Naive thymus-derived CD4-positive, alpha-beta T cell (primary cell): ENCODE results near the gene GAK. TPM values are rescaled to one million over a fixed set of nuclear protein-coding genes. Genes with fewer than 3 reads are reported as not detected.

Source experiments
- ATAC-seq: fragments of 150-1000 bp; cut with Tn5 transposase; 2 replicates; pipeline ENCODE4 v1.10.0; 2021; ENCODE audit warnings: mild to moderate bottlenecking, moderate library complexity
- CTCF ChIA-PET: fragments of 350-600 bp; sonication (Branson Sonifier 250); formaldehyde crosslinking; loops from one replicate; lab custom pipeline; 2021; ENCODE audit warnings: antibody characterized with exemption; lab: Charles Lee
- POLR2A ChIA-PET: fragments of 350-600 bp; sonication (Branson Sonifier 250); formaldehyde crosslinking; loops from one replicate; lab custom pipeline; 2021; ENCODE audit warnings: antibody characterized with exemption, inconsistent platforms; lab: Charles Lee
- DNase-seq, 9 donors: peaks; one replicate each; pipeline versions ENCODE4 v3.0.0 to v3.0.0-alpha.2; 2020 to 2022; ENCODE audit warnings: mixed read lengths in 1 of 9
- H3K27ac ChIP-seq: one replicate; pipeline ENCODE4 v1.7.0; 2013; ENCODE audit warnings: mild to moderate bottlenecking, low read depth, low read length, moderate library complexity
- H3K27me3 ChIP-seq, 2 donors: one replicate each; pipeline ENCODE4 v1.7.0; 2013; ENCODE audit warnings: low read length in 2 of 2, mild to moderate bottlenecking in 2 of 2, moderate library complexity in 2 of 2; ENCODE audit not compliant: control insufficient read depth in 2 of 2, insufficient read depth in 2 of 2
- H3K36me3 ChIP-seq, 3 experiments: 1 replicate in 2 of 3; 2 replicates in 1 of 3; pipeline ENCODE4 v1.7.0; 2013; ENCODE audit warnings: low read length in 3 of 3, mild to moderate bottlenecking in 3 of 3, moderate library complexity in 1 of 3; ENCODE audit not compliant: insufficient read depth in 3 of 3, control insufficient read depth in 2 of 3
- H3K4me1 ChIP-seq, 2 donors: one replicate each; pipeline ENCODE4 v1.7.0; 2013; ENCODE audit warnings: low read length in 2 of 2, mild to moderate bottlenecking in 2 of 2, moderate library complexity in 1 of 2; ENCODE audit not compliant: control insufficient read depth in 2 of 2, insufficient read depth in 2 of 2
- H3K4me3 ChIP-seq: 2 replicates; pipeline ENCODE4 v1.7.0; 2013; ENCODE audit warnings: mild to moderate bottlenecking, low read length
- H3K9me3 ChIP-seq, 3 experiments: 1 replicate in 2 of 3; 2 replicates in 1 of 3; pipeline ENCODE4 v1.7.0; 2013; ENCODE audit warnings: low read length in 3 of 3; ENCODE audit not compliant: control insufficient read depth in 2 of 3
- H3K27ac Mint-ChIP-seq, 9 donors: one replicate each; pipeline ENCODE4 v1.8.0; 2020 to 2022; ENCODE audit warnings: mixed read lengths in 9 of 9, mild to moderate bottlenecking in 8 of 9, moderate library complexity in 5 of 9, inconsistent platforms in 2 of 9
- H3K27me3 Mint-ChIP-seq, 5 donors: one replicate each; pipeline ENCODE4 v1.8.0; 2021 to 2022; ENCODE audit warnings: mixed read lengths in 5 of 5, mild to moderate bottlenecking in 1 of 5
- H3K36me3 Mint-ChIP-seq, 5 donors: one replicate each; pipeline ENCODE4 v1.8.0; 2020 to 2022; ENCODE audit warnings: mixed read lengths in 5 of 5, mild to moderate bottlenecking in 3 of 5, inconsistent platforms in 1 of 5
- H3K4me1 Mint-ChIP-seq, 7 donors: one replicate each; pipeline ENCODE4 v1.8.0; 2020 to 2022; ENCODE audit warnings: mixed read lengths in 7 of 7, mild to moderate bottlenecking in 3 of 7, inconsistent platforms in 1 of 7
- H3K4me3 Mint-ChIP-seq, 10 donors: one replicate each; pipeline ENCODE4 v1.8.0; 2020 to 2022; ENCODE audit warnings: mild to moderate bottlenecking in 10 of 10, mixed read lengths in 10 of 10, moderate library complexity in 6 of 10, inconsistent platforms in 2 of 10
- H3K9me3 Mint-ChIP-seq, 11 donors: one replicate each; pipeline ENCODE4 v1.8.0; 2020 to 2022; ENCODE audit warnings: mixed read lengths in 11 of 11, mild to moderate bottlenecking in 4 of 11, inconsistent platforms in 1 of 11, moderate library complexity in 1 of 11
- intact Hi-C, 2 donors: fragments of 100-400 bp; cut with micrococcal nuclease; formaldehyde crosslinking; loops; one replicate each; pipeline ENCODE4 v1.15.1; 2023
- polyA plus RNA-seq, 2 donors: library from polyadenylated mRNA; unstranded; fragments of 300-500 nt; fragmentation: Illumina TruSeq; gene quantifications; one replicate each; pipeline ENCODE4 v1.2.3, GENCODE V29; 2021
- total RNA-seq, 6 experiments: library from RNA in 5 of 6; stranded (reverse) in 5 of 6; gene quantifications; 1 replicate in 5 of 6; 2 replicates in 1 of 6; pipeline ENCODE4 v1.2.3 and lab custom pipeline; 2021 to 2026

The GAK gene
- total and polyA plus RNA-seq, 7 experiments from 2014 or later, result 34.0 to 206 (median 170) TPM

GRCh38 chr4:823761-824460 lies 108.2 kb downstream of the GAK start:
- peaks cover 21 to 61% (median 45%) of the 10 kb centered on the region in 5 donors for H3K27me3 Mint-ChIP-seq
- POLR2A ChIA-PET, result interaction anchor here (0.5 kb wide), 1 partner anchor 27 kb away, joined by 6 read pairs; no protein-coding TSS in a partner anchor
- H3K36me3 Mint-ChIP-seq, result peaks cover 0 to 12% (median 5%) of the 10 kb centered on the region in 5 donors
- no peak overlapping the region for H3K4me3 ChIP-seq
- H3K9me3 ChIP-seq, result no peaks in the 10 kb centered on the region
- peaks cover 4 to 6% of the 10 kb centered on the region in 2 donors for H3K27me3 ChIP-seq
- no peak overlapping the region for H3K27ac Mint-ChIP-seq
- H3K9me3 Mint-ChIP-seq, result peaks cover 0 to 10% (median 0%) of the 10 kb centered on the region in 11 donors
- DNase-seq (no peak), ATAC-seq (no peak)
- no peak overlapping the region for H3K27ac ChIP-seq
- peak overlapping the region in 1 of 10 donors; percentile 73 for H3K4me3 Mint-ChIP-seq
- H3K36me3 ChIP-seq, result no peaks in the 10 kb centered on the region
- intact Hi-C loops, result no loop called here
- CTCF ChIA-PET, result no interaction called here
- no peaks in the 10 kb centered on the region for H3K4me1 ChIP-seq
- H3K4me1 Mint-ChIP-seq, result peaks cover 0 to 11% (median 6%) of the 10 kb centered on the region in 7 donors

DNA sequence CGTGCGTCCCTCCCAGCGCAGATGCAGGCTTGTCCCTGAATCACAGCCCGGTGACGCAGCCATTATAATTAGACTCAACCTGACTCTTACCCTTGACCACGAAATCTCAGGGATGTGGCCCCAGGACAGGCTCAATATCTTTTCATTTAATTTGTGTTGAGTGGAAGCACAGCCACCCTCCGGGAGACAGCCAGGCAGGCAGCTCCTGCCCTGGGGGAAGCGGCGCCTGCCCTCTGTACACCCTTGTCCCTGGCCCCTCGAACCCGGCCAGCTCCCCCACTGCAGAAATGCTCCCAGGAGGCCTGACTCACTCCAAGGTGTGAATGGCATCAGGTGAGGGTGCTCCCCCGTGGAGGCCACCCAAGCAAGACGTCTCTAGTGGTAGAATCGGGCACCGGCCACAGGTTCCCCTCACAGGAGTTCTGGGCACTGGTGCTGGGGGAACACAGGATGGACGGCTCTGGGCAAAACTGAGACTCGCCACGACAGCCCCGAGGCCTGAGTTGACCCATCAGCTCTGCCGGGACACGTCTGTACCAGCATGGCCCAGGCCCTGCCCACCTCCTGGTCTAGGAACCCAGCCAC lies 108.8 kb downstream of the GAK start:
- ChIA-PET POLR2A (interaction anchor here (0.5 to 0.6 kb wide), 2 partner anchors 27 to 47 kb away, joined by 3 to 6 read pairs; no protein-coding TSS in a partner anchor), CTCF (no interaction called here)
- intact Hi-C loops, result no loop called here
- H3K27me3 ChIP-seq, result peaks cover 3 to 6% of the 10 kb centered on the region in 2 donors
- Mint-ChIP-seq H3K36me3 (peaks cover 0 to 12% (median 4%) of the 10 kb centered on the region in 5 donors), H3K9me3 (peaks cover 0 to 10% (median 0%) of the 10 kb centered on the region in 11 donors), H3K4me1 (peaks cover 0 to 10% (median 5%) of the 10 kb centered on the region in 7 donors), H3K27ac (no peak overlapping the region), H3K4me3 (peak overlapping the region in 1 of 10 donors; percentile 53), H3K27me3 (peaks cover 19 to 58% (median 42%) of the 10 kb centered on the region in 5 donors)
- H3K27ac ChIP-seq, result no peak overlapping the region
- no peak for ATAC-seq
- H3K4me3 ChIP-seq, result no peak overlapping the region
- no peaks in the 10 kb centered on the region for H3K9me3 ChIP-seq
- no peak for DNase-seq
- H3K36me3 ChIP-seq, result no peaks in the 10 kb centered on the region
- no peaks in the 10 kb centered on the region for H3K4me1 ChIP-seq

GRCh38 chr4:822361-823175 lies 109.5 kb downstream of the GAK start:
- POLR2A ChIA-PET, result interaction anchor here (0.6 kb wide), 1 partner anchor 47 kb away, joined by 3 read pairs; no protein-coding TSS in a partner anchor
- Histone ChIP-seq H3K27me3 (peaks cover 0 to 6% of the 10 kb centered on the region in 2 donors), H3K36me3 (no peaks in the 10 kb centered on the region), H3K4me3 (no peak overlapping the region), H3K4me1 (no peaks in the 10 kb centered on the region), H3K27ac (no peak overlapping the region), H3K9me3 (no peaks in the 10 kb centered on the region)
- DNase-seq, result no peak
- CTCF ChIA-PET, result no interaction called here
- Mint-ChIP-seq H3K4me1 (peaks cover 0 to 2% (median 0%) of the 10 kb centered on the region in 7 donors), H3K36me3 (peaks cover 0 to 9% (median 0%) of the 10 kb centered on the region in 5 donors), H3K9me3 (peaks cover 0 to 6% (median 0%) of the 10 kb centered on the region in 11 donors), H3K27me3 (peaks cover 16 to 55% (median 35%) of the 10 kb centered on the region in 5 donors), H3K4me3 (peak overlapping the region in 4 of 10 donors; percentile 7 to 53 (median 26)), H3K27ac (no peak overlapping the region)
- intact Hi-C loops, result no loop called here
- no peak for ATAC-seq

DNA sequence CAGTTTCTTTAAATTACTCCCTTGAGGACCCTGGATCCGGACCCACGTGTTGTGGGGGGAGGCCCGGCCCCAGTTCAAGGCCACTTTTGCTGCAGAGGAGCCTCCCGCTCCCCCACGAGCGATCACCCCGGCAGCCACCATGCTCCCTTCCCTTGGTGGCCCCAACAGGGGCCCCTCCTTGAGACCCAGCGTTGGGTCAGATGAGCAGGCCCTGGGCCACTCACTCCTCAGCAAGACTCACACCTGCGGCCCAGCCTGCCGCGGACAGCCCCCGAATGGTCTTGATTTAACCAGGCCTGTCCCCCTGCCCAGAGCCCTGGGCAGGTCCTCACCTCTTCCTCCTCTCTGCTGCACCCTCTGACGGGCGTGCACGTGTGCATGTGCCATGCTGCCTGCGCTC lies 110.5 kb downstream of the GAK start:
- peaks cover 23 to 55% (median 34%) of the 10 kb centered on the region in 5 donors for H3K27me3 Mint-ChIP-seq
- peaks cover 0 to 6% (median 0%) of the 10 kb centered on the region in 11 donors for H3K9me3 Mint-ChIP-seq
- peaks cover 0 to 1% (median 0%) of the 10 kb centered on the region in 7 donors for H3K4me1 Mint-ChIP-seq
- ChIA-PET POLR2A (no interaction called here), CTCF (no interaction called here)
- no peak for DNase-seq
- no peaks in the 10 kb centered on the region for H3K4me1 ChIP-seq
- intact Hi-C loops, result no loop called here
- H3K36me3 ChIP-seq, result no peaks in the 10 kb centered on the region
- H3K9me3 ChIP-seq, result no peaks in the 10 kb centered on the region
- H3K27ac ChIP-seq, result no peak overlapping the region
- H3K4me3 Mint-ChIP-seq, result no peak overlapping the region
- ATAC-seq, result no peak
- H3K27me3 ChIP-seq, result peaks cover 0 to 6% of the 10 kb centered on the region in 2 donors
- no peak overlapping the region for H3K27ac Mint-ChIP-seq
- no peak overlapping the region for H3K4me3 ChIP-seq
- peaks cover 0 to 9% (median 0%) of the 10 kb centered on the region in 5 donors for H3K36me3 Mint-ChIP-seq

DNA sequence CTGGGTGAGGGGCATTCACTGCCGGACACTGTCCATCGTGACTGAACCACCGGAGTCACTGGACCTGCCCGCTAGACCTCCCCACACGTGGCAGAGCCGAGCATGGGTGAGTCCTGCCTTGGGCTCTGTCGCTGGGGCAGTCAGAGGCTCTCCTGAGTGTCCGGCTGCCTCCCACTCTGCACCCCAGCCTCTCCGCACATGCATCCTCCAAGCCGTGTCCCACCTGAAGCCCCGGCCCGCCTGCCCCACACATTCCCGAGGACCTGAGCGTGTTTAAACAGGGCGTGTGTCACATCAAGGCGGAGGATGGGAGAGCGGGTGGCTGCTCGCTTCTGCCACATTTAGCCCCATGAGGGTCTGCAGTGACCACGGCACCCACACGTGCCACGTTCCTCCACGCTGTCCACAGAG lies 110.9 kb downstream of the GAK start:
- Histone ChIP-seq H3K4me3 (no peak overlapping the region), H3K27me3 (peaks cover 0 to 6% of the 10 kb centered on the region in 2 donors), H3K4me1 (no peaks in the 10 kb centered on the region), H3K36me3 (no peaks in the 10 kb centered on the region), H3K9me3 (no peaks in the 10 kb centered on the region), H3K27ac (no peak overlapping the region)
- DNase-seq (no peak), ATAC-seq (no peak)
- Mint-ChIP-seq H3K36me3 (peaks cover 0 to 9% (median 0%) of the 10 kb centered on the region in 5 donors), H3K27ac (no peak overlapping the region), H3K9me3 (peaks cover 0 to 6% (median 0%) of the 10 kb centered on the region in 11 donors), H3K27me3 (peaks cover 26 to 60% (median 36%) of the 10 kb centered on the region in 5 donors), H3K4me1 (peaks cover 0 to 1% (median 0%) of the 10 kb centered on the region in 7 donors), H3K4me3 (no peak overlapping the region)
- intact Hi-C loops, result no loop called here
- POLR2A ChIA-PET, result no interaction called here
- CTCF ChIA-PET, result no interaction called here
